SK-MEL-5 (cell line): ENCODE data around the gene FOXJ3. TPM values are rescaled to one million over a fixed set of nuclear protein-coding genes. Genes with fewer than 3 reads are reported as not detected.

Experiments used
- DNase-seq: peaks from one replicate; pipeline ENCODE4 v3.0.0-alpha.2; 2016; ENCODE audit warnings: low read depth, low spot score
- in situ Hi-C: cut with HindIII; loops from 2 replicates; pipeline ENCODE4 v1.10.0; 2016; ENCODE audit warnings: low sequenced_read_pairs, high pct_unique_total_duplicates, low pct_unique_long_range_greater_than_20kb
- total RNA-seq: library from RNA; depleted of rRNA; stranded (reverse); fragments of >200 nt; shearing (Covaris generic); gene quantifications from 2 replicates; pipeline ENCODE4 v1.2.3, GENCODE V29; 2014

FOXJ3 gene
- total RNA-seq, 1 experiment from 2014 or later: 35.3 TPM

GRCh38 chr1:42167611-42168390 lies 167.2 kb downstream of the FOXJ3 start:
- in situ Hi-C loops: no loop called here
- no peak for DNase-seq

GRCh38 chr1:42165511-42166210 lies 169.4 kb downstream of the FOXJ3 start:
- DNase-seq: no peak
- in situ Hi-C loops: no loop called here

DNA sequence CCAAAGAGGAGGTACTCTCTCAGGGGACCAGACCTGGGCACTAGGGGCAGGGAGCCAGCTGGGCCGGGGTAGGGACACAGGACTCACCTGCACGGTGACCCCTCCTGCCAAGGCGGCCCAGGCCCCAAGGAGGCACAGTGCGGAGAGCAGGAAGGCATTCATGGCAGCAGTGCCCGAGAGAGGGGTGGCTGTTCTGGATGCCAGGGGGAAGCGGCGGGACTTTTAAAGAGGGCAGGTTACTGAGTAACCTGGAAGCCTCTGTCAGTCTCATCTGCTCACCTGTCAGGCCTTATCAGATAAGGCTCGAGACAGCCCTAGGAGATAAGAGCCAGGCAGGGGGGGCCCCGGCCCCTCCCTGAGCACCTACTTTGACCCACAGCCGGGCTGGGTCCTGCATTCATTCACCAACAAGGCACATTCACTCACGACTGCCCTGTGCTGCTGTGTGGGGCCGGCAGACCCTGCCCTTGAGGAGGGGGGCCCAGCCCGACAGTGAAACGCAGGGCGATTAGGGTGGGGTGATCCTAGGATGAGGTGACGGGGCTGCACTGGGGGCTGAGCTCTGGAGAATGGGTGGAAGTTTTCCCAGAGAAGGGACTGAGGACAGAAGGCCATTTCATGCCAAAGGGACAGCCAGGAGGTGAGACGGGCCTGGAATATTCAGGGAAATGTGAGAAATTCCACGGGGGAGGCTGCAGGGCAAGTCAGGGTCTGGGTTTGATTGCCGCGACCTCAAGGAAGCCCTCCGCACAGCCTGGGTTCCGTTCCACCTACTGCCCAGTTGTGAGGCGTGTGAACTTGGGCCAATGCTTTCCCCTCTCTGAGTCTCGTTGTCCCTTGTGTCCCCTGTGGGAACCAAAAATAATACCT lies 170.2 kb downstream of the FOXJ3 start, which contains the start of gene GUCA2A:
Gene GUCA2A, minus strand, starts transcription at position 195 of the 870 bp plus-strand sequence. Its CDS starts 33 bp downstream, at position 162.
- in situ Hi-C loops: no loop called here
- DNase-seq: no peak

GRCh38 chr1:42163536-42164503 lies 171.2 kb downstream of the FOXJ3 start:
- DNase-seq: no peak
- in situ Hi-C loops: no loop called here

GRCh38 chr1:42163114-42163513 lies 171.9 kb downstream of the FOXJ3 start:
- DNase-seq: peak; percentile 17
- in situ Hi-C loops: no loop called here

DNA sequence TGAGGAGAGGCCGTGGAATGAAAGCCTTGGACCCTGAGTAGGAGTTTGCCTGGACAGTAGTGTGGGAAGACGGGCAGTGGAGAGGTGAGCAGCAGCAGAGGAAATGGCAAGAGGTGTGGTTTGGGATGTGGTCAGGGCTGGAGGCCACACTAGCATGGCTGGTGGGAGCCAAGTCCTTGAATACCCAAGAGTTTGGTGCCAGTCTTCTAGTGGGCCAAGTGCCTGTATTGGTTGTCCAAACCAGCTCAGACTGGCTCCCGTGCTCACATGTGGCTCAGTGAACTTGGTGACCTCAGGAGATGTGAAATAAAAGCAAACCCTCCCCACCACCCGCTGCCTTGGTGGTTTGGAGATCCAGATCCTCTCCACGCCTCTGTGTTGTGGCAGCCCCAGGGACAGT lies 172.9 kb downstream of the FOXJ3 start:
- in situ Hi-C loops: no loop called here
- no peak for DNase-seq

- in situ Hi-C loops: no loop called here
- DNase-seq: no peak
These were observed 176.8 kb downstream of the FOXJ3 start for GRCh38 chr1:42158189-42158588.

GRCh38 chr1:42157667-42158066 lies 177.4 kb downstream of the FOXJ3 start:
- in situ Hi-C loops: no loop called here
- peak; percentile 31 for DNase-seq

GRCh38 chr1:42155362-42155761 lies 179.7 kb downstream of the FOXJ3 start:
- in situ Hi-C loops: no loop called here
- DNase-seq: no peak

- DNase-seq: no peak
- in situ Hi-C loops: no loop called here
These were observed 180.3 kb downstream of the FOXJ3 start for GRCh38 chr1:42154685-42155084.

DNA sequence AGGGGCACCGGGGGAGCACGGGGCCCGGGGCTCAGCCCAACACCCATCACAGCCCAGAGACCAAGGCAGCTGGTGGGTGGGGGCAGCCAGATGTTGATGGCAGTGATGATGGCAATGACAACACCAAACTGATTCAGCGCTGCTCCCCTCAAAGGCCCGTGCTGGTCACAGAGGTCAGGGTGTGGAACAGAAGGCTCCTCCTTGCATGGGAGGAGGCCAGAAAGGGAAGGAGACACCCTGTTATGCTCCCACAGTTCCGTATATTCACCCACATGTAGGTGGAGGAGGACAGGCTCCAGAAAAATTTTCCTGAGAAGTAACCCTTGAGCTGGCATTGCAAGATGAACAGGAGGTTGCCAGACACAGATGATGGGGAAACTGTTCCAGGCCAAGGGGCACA lies 181.4 kb downstream of the FOXJ3 start:
- in situ Hi-C loops: no loop called here
- no peak for DNase-seq

DNA sequence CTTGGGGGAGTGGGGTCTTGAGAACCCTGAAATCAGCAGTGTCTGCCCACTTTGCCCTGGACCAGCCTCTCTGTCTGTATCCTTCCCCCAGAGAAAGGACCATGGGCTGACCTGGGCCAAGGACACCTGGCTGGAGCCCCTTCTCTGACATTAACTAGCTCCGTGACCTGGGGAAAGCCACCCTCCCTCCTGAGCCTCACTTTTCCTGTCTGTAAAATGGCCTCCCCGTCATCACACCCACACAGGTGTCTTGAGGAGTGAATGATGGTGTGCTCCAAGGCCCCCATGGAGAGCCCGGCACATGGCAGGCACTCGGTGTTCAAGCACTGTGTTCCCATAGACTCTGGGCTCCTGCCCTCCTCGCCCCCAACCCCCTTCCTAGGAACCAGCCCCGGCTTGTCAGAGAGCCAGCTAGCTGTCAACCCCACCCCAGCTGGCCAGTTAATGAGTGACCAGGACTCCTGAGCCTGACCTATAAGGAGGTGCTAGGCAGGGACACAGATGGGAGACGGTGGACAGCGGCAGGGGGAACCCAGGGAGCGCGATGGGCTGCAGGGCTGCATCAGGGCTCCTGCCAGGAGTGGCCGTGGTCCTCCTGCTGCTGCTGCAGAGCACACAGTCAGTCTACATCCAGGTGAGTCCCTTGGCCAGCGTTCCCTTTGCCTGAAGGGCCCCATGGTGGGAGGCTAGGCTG lies 182.0 kb downstream of the FOXJ3 start, which contains the start of gene GUCA2B:
Gene GUCA2B, plus strand, starts transcription at position 504 of the 694 bp plus-strand sequence. Its CDS starts 41 bp downstream, at position 545.
- in situ Hi-C loops: no loop called here
- no peak for DNase-seq

DNA sequence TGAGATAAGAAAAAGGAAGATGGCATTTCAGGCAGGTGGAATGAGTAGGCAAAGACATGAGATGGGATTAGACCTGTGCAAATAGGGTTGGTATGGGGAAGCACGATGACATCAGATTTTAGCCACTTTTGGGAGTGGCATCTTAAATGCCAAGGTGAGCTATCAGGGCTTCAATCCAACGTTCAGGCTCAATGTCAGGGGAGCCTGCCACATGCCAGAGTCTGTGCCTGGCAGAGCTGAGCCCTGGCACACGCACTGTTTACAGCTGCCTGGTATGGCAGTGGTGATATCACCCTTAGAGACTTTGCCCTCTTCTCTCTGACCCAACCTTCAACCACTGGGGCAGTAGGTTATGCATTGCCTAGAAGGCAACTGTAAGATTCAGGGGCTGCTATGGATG lies 182.9 kb downstream of the FOXJ3 start:
- no peak for DNase-seq
- in situ Hi-C loops: no loop called here

- in situ Hi-C loops: no loop called here
- DNase-seq: no peak
These were observed 184.4 kb downstream of the FOXJ3 start for GRCh38 chr1:42150651-42151050.

DNA sequence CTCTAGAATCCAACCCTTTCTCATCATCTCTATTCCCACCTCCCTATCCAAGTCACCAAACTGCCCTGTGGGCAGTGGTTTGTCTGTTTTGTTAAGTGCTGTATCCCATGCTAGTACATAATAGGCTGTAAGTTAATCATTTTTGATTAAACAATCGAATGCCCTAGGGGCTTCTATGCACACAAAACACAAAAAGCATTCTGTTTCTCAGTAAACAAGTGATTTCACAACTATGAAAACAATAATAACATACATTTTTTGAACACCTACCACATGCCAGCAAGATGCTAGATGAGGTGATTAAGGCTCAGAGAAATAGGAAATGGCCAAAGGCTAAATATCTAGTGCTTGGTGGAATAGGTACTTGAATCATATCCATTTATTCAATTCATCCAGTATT lies 186.9 kb downstream of the FOXJ3 start:
- in situ Hi-C loops: no loop called here
- no peak for DNase-seq

- in situ Hi-C loops: no loop called here
These were observed 188.3 kb downstream of the FOXJ3 start for GRCh38 chr1:42146626-42147320.

More at GRCh38 chr1:42146626-42147320, 188.3 kb downstream of the FOXJ3 start:
- DNase-seq: peak; percentile 63
